Psoas muscle (tissue), 8 donors: ENCODE data around the gene CHIA. TPM values are rescaled to one million over a fixed set of nuclear protein-coding genes. Genes with fewer than 3 reads are reported as not detected.

Experiments
- ATAC-seq, 4 donors: fragments of 200-7000 bp; cut with Tn5 transposase; one replicate each; pipeline ENCODE4 v1.9.1; 2020; ENCODE audit warnings: moderate library complexity in 3 of 4, mild to moderate bottlenecking in 2 of 4
- DNase-seq, 2 donors: peaks; one replicate each; pipeline ENCODE4 v3.0.0-alpha.2; 2020
- H3K27ac ChIP-seq: fragments of 200-600 bp; one replicate; pipeline ENCODE4 v1.8.0; 2022
- H3K27me3 ChIP-seq, 3 donors: fragments of 200-600 bp in 1 of 3; one replicate each; pipeline versions ENCODE4 v1.6.1 to v1.8.0; 2013 to 2022; ENCODE audit warnings: low read length in 2 of 3, mild to moderate bottlenecking in 2 of 3, moderate library complexity in 1 of 3; ENCODE audit not compliant: insufficient read depth in 3 of 3
- H3K36me3 ChIP-seq, 2 donors: fragments of 200-600 bp in 1 of 2; one replicate each; pipeline versions ENCODE4 v1.6.1 to v1.8.0; 2013 to 2022; ENCODE audit warnings: low read depth in 1 of 2, mild to moderate bottlenecking in 1 of 2, moderate library complexity in 1 of 2; ENCODE audit not compliant: insufficient read depth in 1 of 2
- H3K4me1 ChIP-seq: fragments of 200-600 bp; one replicate; pipeline ENCODE4 v1.8.0; 2022
- H3K4me3 ChIP-seq: fragments of 200-600 bp; one replicate; pipeline ENCODE4 v1.8.0; 2022; ENCODE audit warnings: mild to moderate bottlenecking
- H3K9me3 ChIP-seq: fragments of 200-600 bp; one replicate; pipeline ENCODE4 v1.8.0; 2022
- WGBS, 3 donors: extraction: QIAGEN DNeasy Blood & Tissue Kit; methylation state at CpG; one replicate each; pipeline versions ENCODE4 v1.1.6 to v1.1.7; 2013; 5-methylcytosine and 5-hydroxymethylcytosine counted together
- intact Hi-C, 2 donors: fragments of 100-400 bp; cut with DNase I; formaldehyde crosslinking; loops; one replicate each; pipeline versions ENCODE4 v1.11.0 to v1.14.2; 2022
- polyA plus RNA-seq, 3 donors: library from polyadenylated mRNA; stranded (reverse); fragments of 200-250 nt; gene quantifications; one replicate each; pipeline ENCODE4 v1.2.3, GENCODE V29; 2013
- total RNA-seq, 4 donors: library from RNA; stranded (reverse); fragmentation: NEBNext Ultra II Directional in 2 of 4; extraction: Animal tissue kit (Norgen Biotek cat#: 25700) in 2 of 4; gene quantifications; one replicate each; pipeline versions ENCODE4 v1.2.1 to v1.2.4, GENCODE V29; 2021 to 2023
- TF ChIP-seq, protein P1 (sequence below): fragments of 200-600 bp; IDR thresholded peaks from one replicate; pipeline ENCODE4 v1.8.0; 2022; ENCODE audit warnings: antibody characterized with exemption
- donor health status: healthy with polysubstance abuse.
- donor health status: DM: no; HTN: no; CAD: no; lungs with moderate emphysema.
- donor health status: Bipolar disorder and iron deficiency.
- donor health status: healthy.
- donor health status: DM: yes; HTN: yes; CAD: no.
- donor health status: DM: no; HTN: no; CAD: no.
- donor health status: DM: no; HTN: no; CAD: no.
- donor health status: DM: yes; HTN: yes; CAD: no.

The CHIA gene
- total and polyA plus RNA-seq, 7 donors, result 0.04 to 0.27 TPM; not detected in 5

DNA sequence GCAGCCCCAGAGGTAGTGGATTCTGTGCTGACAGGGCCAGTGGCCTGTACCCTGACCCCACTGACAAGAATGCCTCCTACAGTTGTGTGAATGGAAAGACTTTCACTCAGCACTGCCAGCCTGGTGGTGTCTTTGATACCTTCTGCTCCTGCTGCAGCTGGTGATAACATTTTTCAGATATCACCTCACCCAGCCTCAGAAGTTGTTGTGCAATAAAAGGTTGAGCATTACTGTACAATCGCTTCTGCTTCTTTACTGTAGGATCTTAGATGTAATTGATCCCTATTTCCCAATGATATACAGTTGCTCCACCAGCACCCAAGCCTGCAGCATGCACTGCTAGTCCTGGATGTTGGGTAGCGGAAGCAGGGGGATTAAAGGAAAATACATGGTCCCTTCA, 4.8 kb upstream of the CHIA start:
- TF ChIP-seq, protein P1, sequence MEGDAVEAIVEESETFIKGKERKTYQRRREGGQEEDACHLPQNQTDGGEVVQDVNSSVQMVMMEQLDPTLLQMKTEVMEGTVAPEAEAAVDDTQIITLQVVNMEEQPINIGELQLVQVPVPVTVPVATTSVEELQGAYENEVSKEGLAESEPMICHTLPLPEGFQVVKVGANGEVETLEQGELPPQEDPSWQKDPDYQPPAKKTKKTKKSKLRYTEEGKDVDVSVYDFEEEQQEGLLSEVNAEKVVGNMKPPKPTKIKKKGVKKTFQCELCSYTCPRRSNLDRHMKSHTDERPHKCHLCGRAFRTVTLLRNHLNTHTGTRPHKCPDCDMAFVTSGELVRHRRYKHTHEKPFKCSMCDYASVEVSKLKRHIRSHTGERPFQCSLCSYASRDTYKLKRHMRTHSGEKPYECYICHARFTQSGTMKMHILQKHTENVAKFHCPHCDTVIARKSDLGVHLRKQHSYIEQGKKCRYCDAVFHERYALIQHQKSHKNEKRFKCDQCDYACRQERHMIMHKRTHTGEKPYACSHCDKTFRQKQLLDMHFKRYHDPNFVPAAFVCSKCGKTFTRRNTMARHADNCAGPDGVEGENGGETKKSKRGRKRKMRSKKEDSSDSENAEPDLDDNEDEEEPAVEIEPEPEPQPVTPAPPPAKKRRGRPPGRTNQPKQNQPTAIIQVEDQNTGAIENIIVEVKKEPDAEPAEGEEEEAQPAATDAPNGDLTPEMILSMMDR, result no peak
- Histone ChIP-seq H3K9me3 (no peaks in the 10 kb centered on the region), H3K36me3 (no peaks in the 10 kb centered on the region), H3K27ac (no peak overlapping the region), H3K4me3 (no peak overlapping the region), H3K4me1 (no peaks in the 10 kb centered on the region), H3K27me3 (no peaks in the 10 kb centered on the region)
- ATAC-seq, result no peak
- WGBS, 3 donors, result 52 to 62% (median 53%) methylated on average over 2 of the region's 2 CpGs
- no peak for DNase-seq
- intact Hi-C loops, result no loop called here

DNA sequence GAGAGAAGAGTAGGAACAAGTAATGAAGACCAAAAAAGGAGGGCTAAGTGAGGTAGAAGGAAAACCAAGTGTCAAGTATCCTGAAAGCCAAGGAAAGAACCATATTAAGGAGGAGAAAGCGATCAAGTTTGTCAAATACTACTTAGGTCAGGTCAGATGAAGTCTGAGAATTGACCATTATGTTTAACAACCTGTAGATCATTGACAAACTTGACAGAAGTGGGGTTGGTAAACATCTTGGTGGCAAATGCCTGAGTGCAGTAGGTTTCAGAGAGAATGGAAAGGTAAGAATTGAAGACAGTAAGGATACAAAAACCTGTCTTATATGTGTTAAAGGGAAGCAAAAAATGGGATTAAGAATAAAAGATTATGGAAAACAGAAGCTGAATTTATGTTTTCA, 3.7 kb upstream of the CHIA start:
- Histone ChIP-seq H3K27me3 (no peaks in the 10 kb centered on the region), H3K4me1 (no peaks in the 10 kb centered on the region), H3K27ac (no peak overlapping the region), H3K4me3 (no peak overlapping the region), H3K36me3 (no peaks in the 10 kb centered on the region), H3K9me3 (no peaks in the 10 kb centered on the region)
- 0 to 35% (median 30%) methylated on average over 1 of the region's 1 CpG for WGBS, 3 donors
- TF ChIP-seq, protein P1, result no peak
- ATAC-seq, result no peak
- DNase-seq, result no peak
- intact Hi-C loops, result no loop called here

DNA sequence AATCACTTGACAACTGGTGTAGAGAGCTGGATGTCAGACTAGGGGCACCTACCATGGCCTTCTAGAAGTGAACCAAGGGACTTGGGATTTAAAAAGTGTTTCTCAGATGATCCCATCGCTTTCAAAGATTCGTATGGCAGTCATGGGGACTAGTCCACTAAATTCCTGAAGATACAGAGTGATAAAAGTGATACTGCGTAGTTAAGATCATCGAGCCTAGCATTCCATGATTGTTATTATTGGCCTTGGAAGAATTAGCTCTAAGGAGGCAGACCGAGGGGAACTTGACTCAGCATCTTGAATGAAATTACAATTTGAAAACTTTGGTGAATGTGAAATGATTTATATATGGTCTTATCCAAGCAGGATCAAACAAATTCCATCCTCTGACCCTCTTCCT, 1.3 kb upstream of the CHIA start:
- H3K27me3 ChIP-seq, result no peaks in the 10 kb centered on the region
- H3K9me3 ChIP-seq, result no peaks in the 10 kb centered on the region
- no peak overlapping the region for H3K4me3 ChIP-seq
- H3K4me1 ChIP-seq, result no peaks in the 10 kb centered on the region
- 51 to 59% (median 58%) methylated on average over 5 of the region's 5 CpGs for WGBS, 3 donors
- ATAC-seq, result no peak
- no peak overlapping the region for H3K27ac ChIP-seq
- no peak for DNase-seq
- H3K36me3 ChIP-seq, result no peaks in the 10 kb centered on the region
- TF ChIP-seq, protein P1, result no peak
- intact Hi-C loops, result no loop called here

DNA sequence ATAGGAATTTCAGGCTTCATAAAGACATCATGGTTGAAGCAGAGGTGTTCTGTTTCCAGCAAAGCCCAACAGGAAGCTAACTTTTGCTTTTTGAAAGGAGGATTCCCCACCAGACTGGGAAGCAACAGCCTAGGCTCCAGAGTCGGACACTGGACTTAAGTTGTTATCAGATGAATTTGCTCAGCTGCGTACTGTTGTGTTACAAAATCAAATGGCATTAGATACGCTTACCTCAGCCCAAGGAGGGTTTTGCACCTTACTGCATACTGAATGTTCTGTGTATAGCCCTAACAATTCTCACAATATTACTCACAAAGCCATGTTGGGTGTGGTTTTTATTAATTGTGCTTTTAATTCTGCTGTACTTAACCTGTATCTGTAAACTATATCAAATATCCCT, 547 bp upstream of the CHIA start:
- 51 to 70% (median 65%) methylated on average over 3 of the region's 3 CpGs for WGBS, 3 donors
- intact Hi-C loops, result no loop called here
- no peak for DNase-seq

DNA sequence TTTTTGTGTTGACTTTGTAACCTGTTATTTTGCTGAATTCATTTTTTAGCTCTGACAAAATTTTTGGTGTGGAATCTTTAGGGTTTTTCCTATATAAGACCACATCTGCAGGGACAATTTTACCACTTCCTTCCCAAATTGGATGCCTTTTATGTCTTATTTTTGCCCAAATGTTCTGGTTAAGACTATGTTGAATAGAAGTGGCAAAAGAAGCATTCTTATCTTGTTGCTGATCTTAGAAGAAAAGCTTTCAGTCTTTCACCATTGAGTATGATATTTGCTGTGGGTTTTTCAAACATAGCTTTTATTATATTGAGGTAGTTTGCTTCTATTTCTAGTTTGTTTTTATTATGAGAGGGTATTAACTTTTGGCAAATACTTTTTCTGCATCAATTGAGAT, 3.7 kb downstream of the CHIA start:
- no peak overlapping the region for H3K27ac ChIP-seq
- intact Hi-C loops, result no loop called here
- H3K27me3 ChIP-seq, result no peaks in the 10 kb centered on the region
- ATAC-seq (no peak), DNase-seq (no peak)
- no peaks in the 10 kb centered on the region for H3K9me3 ChIP-seq
- no peaks in the 10 kb centered on the region for H3K36me3 ChIP-seq
- no peak overlapping the region for H3K4me3 ChIP-seq
- no peaks in the 10 kb centered on the region for H3K4me1 ChIP-seq
- TF ChIP-seq, protein P1, result no peak

More for the DNA sequence above, 547 bp upstream of the CHIA start:
- Histone ChIP-seq H3K9me3 (no peaks in the 10 kb centered on the region), H3K27ac (no peak overlapping the region), H3K4me3 (no peak overlapping the region), H3K36me3 (no peaks in the 10 kb centered on the region), H3K27me3 (no peaks in the 10 kb centered on the region), H3K4me1 (no peaks in the 10 kb centered on the region)
- ATAC-seq, result no peak
- TF ChIP-seq, protein P1, result no peak
